ENCODE measurements around the gene AURKAIP1. TPM values are rescaled to one million over a fixed set of nuclear protein-coding genes. Genes with fewer than 3 reads are reported as not detected.

Gene AURKAIP1
- total RNA-seq, 1 experiment from 2014 or later, result 164 TPM

DNA sequence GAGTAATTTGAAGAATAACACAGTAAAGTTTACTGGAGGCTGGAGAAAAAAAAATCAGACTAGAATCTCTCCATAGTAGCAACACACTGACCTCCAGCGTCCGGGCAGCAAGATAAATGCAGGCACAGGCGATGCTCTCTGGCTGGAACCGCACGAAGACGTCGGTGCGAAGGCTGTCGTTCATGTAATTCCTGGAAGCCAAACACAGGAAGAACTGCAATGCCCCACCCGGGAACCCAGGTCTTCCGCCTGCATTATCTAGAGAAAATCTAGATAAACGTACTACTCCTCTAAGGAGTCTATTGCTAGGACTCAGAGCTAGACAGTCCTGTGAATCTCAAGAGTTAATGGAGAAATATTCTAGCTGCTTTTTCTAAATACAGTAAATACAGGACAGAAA, 15.7 kb upstream of the AURKAIP1 start:
- BruUV-seq (replicated peaks), result no TSS peak
- ChIA-PET POLR2A (ENCODE audit: unreplicated experiment) (no interaction called here), CTCF (no interaction called here)
- H3K4me2 ChIP-seq, result no peak overlapping the region
- H3K4me3 ChIP-seq, result no peak overlapping the region
- H3K79me2 ChIP-seq (ENCODE audit: low read depth), result peaks cover 14% of the 10 kb centered on the region; the same call in 1 of the 2 replicates
- intact Hi-C loops (cut with micrococcal nuclease; ENCODE audit: unreplicated experiment), result no loop called here
- H3K9me2 ChIP-seq (ENCODE audit: insufficient read depth), result no peaks in the 10 kb centered on the region
- H3K27ac ChIP-seq, result no peak overlapping the region
- H4K20me1 ChIP-seq (ENCODE audit: insufficient read depth), result peaks cover 18% of the 10 kb centered on the region
- TF ChIP-seq CTCF (conservative IDR thresholded peaks at IDR 0.05) (no peak), EZH2 (IDR thresholded peaks at IDR 0.05; ENCODE audit: low read depth) (no peak)
- H3K4me1 ChIP-seq (replicated peaks; ENCODE audit: insufficient read depth), result no peaks in the 10 kb centered on the region
- H3K27me3 ChIP-seq (ENCODE audit: insufficient read depth, low read depth), result no peaks in the 10 kb centered on the region
- peaks cover 33% of the 10 kb centered on the region; the same call in 1 of the 2 replicates for H3F3A ChIP-seq (ENCODE audit: insufficient read depth, low read depth)
- no peaks in the 10 kb centered on the region for H3K9me3 ChIP-seq (ENCODE audit: insufficient read depth, low read depth)
- H2AFZ ChIP-seq, result no peak overlapping the region
- H3K36me3 ChIP-seq (ENCODE audit: low read depth), result peaks cover 52% of the 10 kb centered on the region
- no peak for DNase-seq

GRCh38 chr1:1388078-1388472, 13.1 kb upstream of the AURKAIP1 start:
- DNase-seq, result no peak
- H3K4me1 ChIP-seq (replicated peaks; ENCODE audit: insufficient read depth), result no peaks in the 10 kb centered on the region
- no peaks in the 10 kb centered on the region for H3K9me2 ChIP-seq (ENCODE audit: insufficient read depth)
- H4K20me1 ChIP-seq (ENCODE audit: insufficient read depth), result peaks cover 6% of the 10 kb centered on the region; the same call in 1 of the 2 replicates
- intact Hi-C loops (cut with micrococcal nuclease; ENCODE audit: unreplicated experiment), result no loop called here
- BruUV-seq (replicated peaks), result no TSS peak
- no peak overlapping the region for H3K4me3 ChIP-seq
- peaks cover 21% of the 10 kb centered on the region; the same call in 1 of the 2 replicates for H3F3A ChIP-seq (ENCODE audit: insufficient read depth, low read depth)
- H3K9me3 ChIP-seq (ENCODE audit: insufficient read depth, low read depth), result no peaks in the 10 kb centered on the region
- H3K27ac ChIP-seq, result no peak overlapping the region
- H3K79me2 ChIP-seq (ENCODE audit: low read depth), result peaks cover 6% of the 10 kb centered on the region; the same call in 1 of the 2 replicates
- H2AFZ ChIP-seq, result no peak overlapping the region
- peaks cover 42% of the 10 kb centered on the region for H3K36me3 ChIP-seq (ENCODE audit: low read depth)
- CTCF ChIA-PET, result no interaction called here
- TF ChIP-seq CTCF (conservative IDR thresholded peaks at IDR 0.05) (no peak), EZH2 (IDR thresholded peaks at IDR 0.05; ENCODE audit: low read depth) (no peak)
- H3K4me2 ChIP-seq, result no peak overlapping the region
- POLR2A ChIA-PET (ENCODE audit: unreplicated experiment), result interaction anchor here (1.0 kb wide), 1 partner anchor 38 kb away, joined by 3 read pairs; no protein-coding TSS in a partner anchor
- no peaks in the 10 kb centered on the region for H3K27me3 ChIP-seq (ENCODE audit: insufficient read depth, low read depth)

DNA sequence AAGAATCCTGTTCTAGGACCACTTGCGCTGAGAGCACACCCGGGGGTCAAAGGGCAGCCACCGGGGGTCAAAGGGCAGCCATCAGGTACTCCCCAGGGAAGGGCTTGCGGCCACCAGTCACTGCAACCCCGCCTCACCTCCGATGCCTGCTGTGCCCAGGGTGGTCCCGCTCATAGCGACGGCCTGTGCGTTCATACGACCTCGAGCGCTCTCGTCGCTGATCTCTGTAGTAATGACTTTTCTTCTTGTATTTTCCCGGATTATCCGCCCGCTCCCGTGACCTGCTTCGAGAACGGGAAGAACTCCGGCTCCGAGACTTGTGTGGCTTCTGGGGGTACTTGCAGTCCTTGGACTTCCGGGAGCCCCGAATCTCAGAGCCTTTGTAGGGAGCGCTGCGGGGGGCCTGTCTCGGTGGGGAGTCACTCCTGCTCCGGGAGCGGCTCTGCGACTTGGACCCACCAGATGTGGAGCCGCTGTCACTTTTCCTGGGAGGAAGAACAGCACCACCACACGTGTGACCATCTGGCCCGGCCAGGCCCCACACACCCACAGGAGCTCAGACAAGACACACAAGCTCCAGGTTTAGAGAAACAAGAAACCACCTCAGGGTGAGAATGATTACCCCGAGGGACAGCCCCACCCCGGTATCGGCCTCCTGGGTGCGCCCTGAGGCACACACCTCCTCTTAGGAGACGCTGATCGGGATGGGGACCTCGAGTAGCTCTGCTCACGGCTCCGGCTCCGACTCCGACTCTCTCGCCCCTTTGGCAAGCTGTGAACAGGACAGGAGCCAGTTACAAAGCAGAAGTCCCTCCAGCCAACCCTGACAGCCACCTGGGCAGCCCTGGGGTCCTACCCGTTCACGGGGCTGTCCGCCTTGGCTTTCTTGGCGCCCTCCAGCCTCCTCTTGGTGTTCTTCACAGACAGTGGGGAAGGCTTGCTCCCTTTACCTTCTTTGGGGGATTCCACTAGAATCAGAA, 12.4 kb upstream of the AURKAIP1 start:
- Histone ChIP-seq H3K27ac (no peak overlapping the region), H3K36me3 (ENCODE audit: low read depth) (peaks cover 36% of the 10 kb centered on the region)
- BruUV-seq (replicated peaks), result no TSS peak

More for the DNA sequence above, 12.4 kb upstream of the AURKAIP1 start:
- no peaks in the 10 kb centered on the region for H3K4me1 ChIP-seq (replicated peaks; ENCODE audit: insufficient read depth)
- no peak overlapping the region for H3K4me3 ChIP-seq
- ChIA-PET CTCF (no interaction called here), POLR2A (ENCODE audit: unreplicated experiment) (interaction anchor here (1.0 kb wide), 1 partner anchor 39 kb away, joined by 3 read pairs; no protein-coding TSS in a partner anchor)
- H3K9me2 ChIP-seq (ENCODE audit: insufficient read depth), result no peaks in the 10 kb centered on the region
- no peak overlapping the region for H2AFZ ChIP-seq
- H3K9me3 ChIP-seq (ENCODE audit: insufficient read depth, low read depth), result no peaks in the 10 kb centered on the region
- intact Hi-C loops (cut with micrococcal nuclease; ENCODE audit: unreplicated experiment), result no loop called here
- H3K79me2 ChIP-seq (ENCODE audit: low read depth), result peaks cover 13% of the 10 kb centered on the region; the same call in 1 of the 2 replicates
- no peak for DNase-seq
- H4K20me1 ChIP-seq (ENCODE audit: insufficient read depth), result peaks cover 5% of the 10 kb centered on the region; the same call in 1 of the 2 replicates
- H3F3A ChIP-seq (ENCODE audit: insufficient read depth, low read depth), result peaks cover 15% of the 10 kb centered on the region; the same call in 1 of the 2 replicates
- no peak overlapping the region for H3K4me2 ChIP-seq
- no peaks in the 10 kb centered on the region for H3K27me3 ChIP-seq (ENCODE audit: insufficient read depth, low read depth)
- no peak for TF ChIP-seq CTCF (conservative IDR thresholded peaks at IDR 0.05)
- TF ChIP-seq EZH2 (IDR thresholded peaks at IDR 0.05; ENCODE audit: low read depth), result no peak

Measured in PC-9 (cell line).